ENCODE results near the gene AEBP1.

The AEBP1 gene

DNA sequence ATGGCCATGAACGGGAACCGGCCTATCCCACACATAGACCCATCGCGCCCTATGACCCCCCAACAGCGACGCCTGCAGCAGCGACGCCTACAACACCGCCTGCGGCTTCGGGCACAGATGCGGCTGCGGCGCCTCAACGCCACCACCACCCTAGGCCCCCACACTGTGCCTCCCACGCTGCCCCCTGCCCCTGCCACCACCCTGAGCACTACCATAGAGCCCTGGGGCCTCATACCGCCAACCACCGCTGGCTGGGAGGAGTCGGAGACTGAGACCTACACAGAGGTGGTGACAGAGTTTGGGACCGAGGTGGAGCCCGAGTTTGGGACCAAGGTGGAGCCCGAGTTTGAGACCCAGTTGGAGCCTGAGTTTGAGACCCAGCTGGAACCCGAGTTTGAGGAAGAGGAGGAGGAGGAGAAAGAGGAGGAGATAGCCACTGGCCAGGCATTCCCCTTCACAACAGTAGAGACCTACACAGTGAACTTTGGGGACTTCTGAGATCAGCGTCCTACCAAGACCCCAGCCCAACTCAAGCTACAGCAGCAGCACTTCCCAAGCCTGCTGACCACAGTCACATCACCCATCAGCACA is 9.7 kb downstream of the AEBP1 start:
- Mint-ChIP-seq H3K4me3 (no peak overlapping the region), H3K27ac (peak overlapping the region; percentile 71), H3K9me3 (no peaks in the 10 kb centered on the region), H3K4me1 (no peaks in the 10 kb centered on the region), H3K36me3 (ENCODE audit: low read depth) (peaks cover 20% of the 10 kb centered on the region), H3K27me3 (ENCODE audit: low read depth, poor library complexity) (no peaks in the 10 kb centered on the region)
- TF ChIP-seq, protein P1, sequence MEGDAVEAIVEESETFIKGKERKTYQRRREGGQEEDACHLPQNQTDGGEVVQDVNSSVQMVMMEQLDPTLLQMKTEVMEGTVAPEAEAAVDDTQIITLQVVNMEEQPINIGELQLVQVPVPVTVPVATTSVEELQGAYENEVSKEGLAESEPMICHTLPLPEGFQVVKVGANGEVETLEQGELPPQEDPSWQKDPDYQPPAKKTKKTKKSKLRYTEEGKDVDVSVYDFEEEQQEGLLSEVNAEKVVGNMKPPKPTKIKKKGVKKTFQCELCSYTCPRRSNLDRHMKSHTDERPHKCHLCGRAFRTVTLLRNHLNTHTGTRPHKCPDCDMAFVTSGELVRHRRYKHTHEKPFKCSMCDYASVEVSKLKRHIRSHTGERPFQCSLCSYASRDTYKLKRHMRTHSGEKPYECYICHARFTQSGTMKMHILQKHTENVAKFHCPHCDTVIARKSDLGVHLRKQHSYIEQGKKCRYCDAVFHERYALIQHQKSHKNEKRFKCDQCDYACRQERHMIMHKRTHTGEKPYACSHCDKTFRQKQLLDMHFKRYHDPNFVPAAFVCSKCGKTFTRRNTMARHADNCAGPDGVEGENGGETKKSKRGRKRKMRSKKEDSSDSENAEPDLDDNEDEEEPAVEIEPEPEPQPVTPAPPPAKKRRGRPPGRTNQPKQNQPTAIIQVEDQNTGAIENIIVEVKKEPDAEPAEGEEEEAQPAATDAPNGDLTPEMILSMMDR (IDR thresholded peaks at IDR 0.05), result no peak
- no peak for DNase-seq

DNA sequence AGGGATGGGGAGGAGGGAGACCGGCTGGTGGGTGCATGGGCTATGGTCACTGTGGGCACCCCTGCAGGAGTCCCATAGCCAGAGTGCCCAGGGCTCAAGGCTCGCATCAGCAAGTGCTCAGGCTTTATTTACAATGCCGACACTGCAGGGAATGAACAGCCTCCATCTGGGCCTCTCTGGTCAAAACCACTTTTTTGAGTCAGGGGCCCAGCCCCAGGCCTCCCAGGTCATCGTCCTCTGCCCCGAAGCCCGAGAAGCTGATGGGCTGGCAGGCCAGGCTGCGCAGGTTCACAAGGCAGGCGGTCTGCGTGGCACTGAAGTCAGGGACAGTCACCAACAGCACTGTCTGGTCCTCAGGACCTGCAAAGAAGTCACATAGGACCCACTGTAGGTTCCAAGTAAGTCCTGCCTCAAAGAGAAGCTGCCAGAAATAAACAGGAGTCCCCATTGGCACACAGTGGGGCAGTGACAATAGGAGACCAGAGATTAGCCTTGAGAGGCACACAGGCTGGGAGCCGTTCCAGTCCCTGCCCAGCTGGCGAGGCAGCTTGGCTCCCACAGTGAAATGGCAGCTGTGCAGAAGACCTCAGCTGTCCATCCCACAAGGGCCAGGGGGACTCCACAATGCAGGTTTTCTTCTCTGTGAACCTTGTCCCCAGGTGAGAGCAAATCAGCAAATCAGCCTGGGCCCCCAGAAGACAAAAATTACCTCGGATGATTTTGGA is 10.6 kb downstream of the AEBP1 start:
- Mint-ChIP-seq H3K4me3 (no peak overlapping the region), H3K36me3 (ENCODE audit: low read depth) (peaks cover 29% of the 10 kb centered on the region), H3K9me3 (no peaks in the 10 kb centered on the region), H3K4me1 (peaks cover 3% of the 10 kb centered on the region), H3K27ac (peak overlapping the region; percentile 71), H3K27me3 (ENCODE audit: low read depth, poor library complexity) (no peaks in the 10 kb centered on the region)
- DNase-seq, result no peak
- TF ChIP-seq, protein P1 (IDR thresholded peaks at IDR 0.05), result no peak

- TF ChIP-seq, protein P1 (IDR thresholded peaks at IDR 0.05), result no peak
- Mint-ChIP-seq H3K4me3 (no peak overlapping the region), H3K4me1 (peaks cover 18% of the 10 kb centered on the region), H3K27me3 (ENCODE audit: low read depth, poor library complexity) (no peaks in the 10 kb centered on the region), H3K27ac (no peak overlapping the region), H3K9me3 (no peaks in the 10 kb centered on the region), H3K36me3 (ENCODE audit: low read depth) (peaks cover 44% of the 10 kb centered on the region)
- DNase-seq, result no peak
Measured at GRCh38 chr7:44116087-44116788, 12.1 kb downstream of the AEBP1 start.

GRCh38 chr7:44116789-44117666 is 12.9 kb downstream of the AEBP1 start:
- Mint-ChIP-seq H3K36me3 (ENCODE audit: low read depth) (peaks cover 44% of the 10 kb centered on the region), H3K4me1 (peaks cover 22% of the 10 kb centered on the region), H3K9me3 (no peaks in the 10 kb centered on the region), H3K4me3 (no peak overlapping the region), H3K27ac (peak overlapping the region; percentile 42), H3K27me3 (ENCODE audit: low read depth, poor library complexity) (no peaks in the 10 kb centered on the region)
- TF ChIP-seq, protein P1 (IDR thresholded peaks at IDR 0.05), result no peak
- DNase-seq, result no peak

DNA sequence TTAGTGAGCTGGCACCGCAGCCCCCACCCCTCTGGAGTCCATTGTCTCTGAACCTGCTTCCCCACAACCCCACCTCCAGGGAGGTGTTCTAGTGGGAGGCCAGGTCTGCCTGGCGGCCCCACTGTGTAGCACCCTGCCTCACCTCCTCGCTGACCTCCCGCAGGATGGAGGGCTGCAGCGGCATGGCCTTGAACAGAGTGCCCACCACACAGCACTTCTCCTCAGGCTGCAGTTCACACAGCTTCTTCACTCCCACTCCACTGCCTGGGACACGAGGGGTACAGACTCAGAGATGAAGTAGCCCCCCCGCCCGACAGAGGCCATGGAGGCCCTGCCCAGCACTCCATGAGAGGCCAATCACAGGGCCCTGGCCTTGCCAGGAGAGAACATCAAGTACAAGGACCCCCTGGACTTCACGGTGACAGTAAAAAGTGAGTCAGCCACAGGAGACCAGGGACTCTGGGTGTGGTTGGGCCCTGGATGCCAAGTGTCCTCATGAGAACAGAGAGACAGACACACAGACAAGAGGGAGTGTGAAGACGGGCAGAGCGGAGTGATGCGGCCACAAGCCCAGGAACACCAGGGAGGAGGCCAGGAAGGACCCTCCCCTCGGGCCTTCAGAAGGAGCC is 13.8 kb downstream of the AEBP1 start:
- TF ChIP-seq, protein P1 (IDR thresholded peaks at IDR 0.05), result no peak
- no peak for DNase-seq
- no peak overlapping the region for H3K4me3 Mint-ChIP-seq

More for the DNA sequence above, 13.8 kb downstream of the AEBP1 start:
- Mint-ChIP-seq H3K36me3 (ENCODE audit: low read depth) (peaks cover 44% of the 10 kb centered on the region), H3K9me3 (no peaks in the 10 kb centered on the region), H3K27ac (peak overlapping the region; percentile 70), H3K4me1 (peaks cover 30% of the 10 kb centered on the region), H3K27me3 (ENCODE audit: low read depth, poor library complexity) (no peaks in the 10 kb centered on the region)

Measured in nephron progenitor cell (in vitro differentiated cells).